ENCODE results near the gene GFRA4.
"Not testable (repeated sequence)": the region's sequence is repeated elsewhere in the genome, so short reads cannot be mapped to it uniquely, and the experiment has no call there.

GFRA4 gene

GRCh38 chr20:3616250-3616649 is 46.9 kb downstream of the GFRA4 start:
- no peak for DNase-seq (ENCODE audit: low read depth in 2 of 2)

GRCh38 chr20:3615171-3615840 is 47.9 kb downstream of the GFRA4 start:
- DNase-seq (ENCODE audit: low read depth in 2 of 2): not testable (repeated sequence)

- DNase-seq (ENCODE audit: low read depth in 2 of 2): no peak
These were observed 48.7 kb downstream of the GFRA4 start for GRCh38 chr20:3614466-3614865.

- no peak for DNase-seq (ENCODE audit: low read depth in 2 of 2)
These were observed 49.3 kb downstream of the GFRA4 start for GRCh38 chr20:3613821-3614440.

GRCh38 chr20:3612795-3613572 is 50.2 kb downstream of the GFRA4 start:
- no peak for DNase-seq (ENCODE audit: low read depth in 2 of 2)

GRCh38 chr20:3611901-3612300 is 51.3 kb downstream of the GFRA4 start:
- DNase-seq (ENCODE audit: low read depth in 2 of 2): no peak

Data from stimulated activated CD4-positive, alpha-beta T cell treated with anti-CD3 and anti-CD28 coated beads, Interleukin-15, amount 100 ng/mL, for 48 hours (primary cell).